GM23248 (cell line): ENCODE results near the gene SMARCA2. TPM values are rescaled to one million over a fixed set of nuclear protein-coding genes. Genes with fewer than 3 reads are reported as not detected.

ENCODE experiments used
- DNase-seq: peaks from one replicate; pipeline ENCODE4 v3.0.0-alpha.2; 2015
- H2AFZ ChIP-seq: fragments of 200-600 bp; sonication (generic); 2 replicates; pipeline ENCODE4 v1.6.1; 2016; ENCODE audit warnings: antibody characterized with exemption
- H3F3A ChIP-seq: fragments of 200-600 bp; sonication (generic); 2 replicates; pipeline ENCODE4 v1.6.1; 2016; ENCODE audit warnings: mild to moderate bottlenecking, antibody characterized with exemption, mixed run types; ENCODE audit not compliant: insufficient read depth
- H3K27ac ChIP-seq: fragments of 200-600 bp; sonication (generic); 2 replicates; pipeline ENCODE4 v1.5.1; 2016; ENCODE audit warnings: mild to moderate bottlenecking
- H3K27me3 ChIP-seq: fragments of 200-600 bp; sonication (generic); replicated peaks from 2 replicates; pipeline ENCODE4 v1.6.1; 2016; ENCODE audit warnings: mild to moderate bottlenecking; ENCODE audit not compliant: insufficient read depth
- H3K36me3 ChIP-seq: fragments of 200-600 bp; sonication (generic); 2 replicates; pipeline ENCODE4 v1.6.1; 2016; ENCODE audit warnings: low read depth, mild to moderate bottlenecking
- H3K4me1 ChIP-seq: fragments of 200-600 bp; sonication (generic); 2 replicates; pipeline ENCODE4 v1.6.1; 2016; ENCODE audit warnings: mild to moderate bottlenecking; ENCODE audit not compliant: insufficient read depth
- H3K4me2 ChIP-seq: fragments of 200-600 bp; sonication (generic); one replicate; pipeline ENCODE4 v1.6.1; 2016; ENCODE audit warnings: mild to moderate bottlenecking; ENCODE audit not compliant: unreplicated experiment
- H3K4me3 ChIP-seq: fragments of 200-600 bp; sonication (generic); 2 replicates; pipeline ENCODE4 v1.5.1; 2016; ENCODE audit warnings: mild to moderate bottlenecking
- H3K79me2 ChIP-seq: fragments of 200-600 bp; sonication (generic); 2 replicates; pipeline ENCODE4 v1.6.1; 2016; ENCODE audit warnings: mild to moderate bottlenecking; ENCODE audit not compliant: insufficient read depth
- H3K9ac ChIP-seq: fragments of 200-600 bp; sonication (generic); 2 replicates; pipeline ENCODE4 v1.6.1; 2016; ENCODE audit warnings: mild to moderate bottlenecking
- H3K9me2 ChIP-seq: fragments of 200-600 bp; sonication (generic); 2 replicates; pipeline ENCODE4 v1.6.1; 2016; ENCODE audit warnings: mixed run types, mild to moderate bottlenecking, moderate library complexity; ENCODE audit not compliant: insufficient read depth
- H3K9me3 ChIP-seq: fragments of 200-600 bp; sonication (generic); one replicate; pipeline ENCODE4 v1.6.1; 2017; ENCODE audit warnings: low read depth
- H4K20me1 ChIP-seq: fragments of 200-600 bp; sonication (generic); 2 replicates; pipeline ENCODE4 v1.6.0; 2016; ENCODE audit not compliant: insufficient read depth
- EZH2 ChIP-seq: fragments of 200-600 bp; sonication (generic); IDR thresholded peaks from 2 replicates; pipeline ENCODE4 v1.6.1; 2018; ENCODE audit warnings: antibody characterized with exemption, mild to moderate bottlenecking; ENCODE audit not compliant: insufficient read depth, poor library complexity, severe bottlenecking
- EZH2phosphoT487 ChIP-seq: fragments of 200-600 bp; sonication (generic); IDR thresholded peaks from 2 replicates; pipeline ENCODE4 v1.6.1; 2018; ENCODE audit warnings: antibody characterized with exemption, moderate library complexity, mild to moderate bottlenecking, low read depth; ENCODE audit not compliant: insufficient read depth
- WGBS, 2 experiments: methylation state at CpG; one replicate each; pipeline ENCODE4 v1.1.6; 2015 to 2017; ENCODE audit warnings: low lambda C conversion rate in 2 of 2, low coverage in 1 of 2; ENCODE audit errors: missing lambda C conversion rate in 2 of 2; 5-methylcytosine and 5-hydroxymethylcytosine counted together
- in situ Hi-C: fragments of 300-500 bp; cut with MboI; formaldehyde crosslinking; loops from 2 replicates; pipeline ENCODE4 v1.15.0; 2020
- polyA plus RNA-seq: library from polyadenylated mRNA; unstranded; fragments of >200 nt; fragmentation: Nextera tagmentation; extraction: Ambion mirVana; gene quantifications from 2 replicates; pipeline ENCODE4 v1.2.1, GENCODE V29; 2016
- total RNA-seq: library from RNA; depleted of rRNA; stranded (reverse); fragments of >200 nt; shearing (Covaris generic); gene quantifications from 2 replicates; pipeline ENCODE4 v1.2.3, GENCODE V29; 2014

SMARCA2 gene
- total and polyA plus RNA-seq, 2 experiments from 2014 or later: 26.7 to 47.4 TPM

DNA sequence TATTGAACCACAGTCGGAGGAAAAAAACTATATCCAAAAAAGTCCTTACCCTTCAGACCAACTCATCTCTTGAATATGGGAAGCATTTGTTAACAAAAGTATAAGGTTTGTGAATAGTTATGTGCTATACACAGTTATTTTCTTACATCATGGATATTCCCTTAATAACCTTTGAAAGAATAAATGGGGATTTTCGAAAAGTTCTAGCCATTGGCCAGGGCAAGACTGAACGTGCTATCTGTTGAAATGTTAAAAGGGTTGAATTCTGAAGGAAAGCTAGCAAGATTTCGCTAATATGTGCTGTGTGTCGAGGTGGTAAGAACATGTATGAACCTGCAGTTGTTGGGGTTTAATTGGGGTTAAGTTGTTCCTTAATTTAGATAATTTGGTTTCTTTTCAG is 140.8 kb downstream of the SMARCA2 start:
- no peak for DNase-seq
- Histone ChIP-seq H3K27ac (no peak overlapping the region), H3K79me2 (peaks cover 74% of the 10 kb centered on the region), H3K4me3 (no peak overlapping the region), H3K27me3 (no peaks in the 10 kb centered on the region), H4K20me1 (no peaks in the 10 kb centered on the region), H3K9me3 (no peaks in the 10 kb centered on the region), H3F3A (peaks cover 26% of the 10 kb centered on the region), H3K9ac (no peak overlapping the region), H3K36me3 (no peaks in the 10 kb centered on the region), H3K9me2 (no peaks in the 10 kb centered on the region), H3K4me2 (no peak overlapping the region), H3K4me1 (peaks cover 16% of the 10 kb centered on the region), H2AFZ (no peak overlapping the region)
- no peak for TF ChIP-seq EZH2phosphoT487
- TF ChIP-seq EZH2: no peak
- in situ Hi-C loops: no loop called here
- WGBS, 2 experiments: 77 to 78% methylated on average over 5 of the region's 5 CpGs

DNA sequence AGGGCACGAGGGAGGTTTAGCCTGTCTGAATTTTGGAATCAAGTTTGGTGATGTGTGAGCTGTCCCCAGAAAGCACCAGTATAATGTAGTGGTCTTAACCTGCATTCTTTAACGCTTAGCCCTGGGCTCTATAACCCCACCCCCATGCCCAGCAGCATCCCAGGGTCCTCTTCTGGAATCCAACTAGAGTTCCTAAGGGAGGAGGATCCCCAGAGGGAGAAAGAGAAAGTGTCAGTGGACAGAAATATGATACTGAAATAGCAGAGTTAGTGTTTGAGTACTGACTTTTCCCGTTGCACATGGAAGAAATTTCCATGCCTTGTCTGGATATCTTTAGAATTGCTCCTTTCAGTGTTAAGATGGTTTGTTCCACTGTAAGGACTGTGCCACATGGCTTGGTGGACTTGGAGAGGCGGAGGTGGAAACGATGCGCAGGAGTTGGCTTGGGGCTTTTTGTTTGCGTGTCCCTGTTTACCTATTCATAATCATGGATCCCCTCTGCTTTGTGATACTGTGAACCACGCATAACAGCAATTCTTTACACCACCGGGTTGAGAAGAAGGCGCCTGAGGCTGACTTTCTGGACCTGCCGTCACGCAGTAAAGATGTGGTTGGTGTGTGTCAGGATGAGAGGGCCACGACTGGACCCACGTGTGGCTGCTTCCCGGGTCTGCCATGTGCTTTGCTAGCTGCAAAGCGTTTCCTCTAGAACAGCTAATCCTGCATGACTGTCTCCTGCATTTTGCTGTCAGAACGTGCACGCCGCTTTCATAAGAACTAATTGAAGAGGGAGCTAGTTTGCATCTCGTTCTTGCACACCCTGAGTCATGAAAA is 142.3 kb downstream of the SMARCA2 start:
- Histone ChIP-seq H3K27me3 (no peaks in the 10 kb centered on the region), H2AFZ (peak overlapping the region; percentile 85), H3K4me1 (peaks cover 17% of the 10 kb centered on the region), H4K20me1 (no peaks in the 10 kb centered on the region), H3F3A (peaks cover 26% of the 10 kb centered on the region), H3K9me3 (no peaks in the 10 kb centered on the region), H3K4me3 (peak overlapping the region; percentile 76), H3K27ac (peak overlapping the region; percentile 83), H3K36me3 (no peaks in the 10 kb centered on the region), H3K4me2 (peak overlapping the region; percentile 99), H3K9me2 (no peaks in the 10 kb centered on the region), H3K9ac (peak overlapping the region; percentile 84), H3K79me2 (peaks cover 79% of the 10 kb centered on the region)
- in situ Hi-C loops: no loop called here
- TF ChIP-seq EZH2phosphoT487 (no peak), EZH2 (no peak)
- 1 to 3% methylated on average over 20 of the region's 20 CpGs for WGBS, 2 experiments
- DNase-seq: peak; percentile 92

DNA sequence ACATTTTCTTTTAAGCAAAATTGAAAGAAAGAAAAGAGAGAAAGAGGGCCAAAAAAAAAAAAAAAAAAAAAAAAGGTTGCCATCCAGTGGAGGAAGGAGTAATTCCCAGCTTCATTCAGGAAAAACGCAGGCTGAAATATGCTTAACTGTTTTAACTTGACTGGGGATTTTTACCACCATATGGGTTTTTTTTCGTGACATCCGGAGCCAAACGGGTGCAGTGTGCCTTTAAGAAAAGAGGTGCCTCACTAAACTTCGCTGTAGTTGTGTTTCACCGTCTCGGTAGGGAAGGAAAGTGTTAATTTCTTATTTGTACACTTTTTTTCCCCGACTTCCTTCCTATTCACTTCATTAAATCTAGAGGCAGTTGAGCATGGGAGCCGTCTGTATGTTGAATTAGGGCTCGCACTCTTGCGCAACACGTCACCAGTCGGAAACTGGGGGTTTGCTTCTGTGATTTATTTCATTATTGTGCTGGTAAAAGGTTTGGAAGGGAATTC is 143.0 kb downstream of the SMARCA2 start:
- peak overlapping the region; percentile 85 for H2AFZ ChIP-seq
- H3K27me3 ChIP-seq: no peaks in the 10 kb centered on the region
- DNase-seq: peak; percentile 80
- peaks cover 17% of the 10 kb centered on the region for H3K4me1 ChIP-seq
- H3K27ac ChIP-seq: peak overlapping the region; percentile 83
- H3F3A ChIP-seq: peaks cover 26% of the 10 kb centered on the region
- H3K79me2 ChIP-seq: peaks cover 82% of the 10 kb centered on the region
- no peaks in the 10 kb centered on the region for H3K9me2 ChIP-seq
- H3K9ac ChIP-seq: peak overlapping the region; percentile 84
- peak overlapping the region; percentile 99 for H3K4me2 ChIP-seq
- in situ Hi-C loops: no loop called here
- H3K9me3 ChIP-seq: no peaks in the 10 kb centered on the region
- peak overlapping the region; percentile 76 for H3K4me3 ChIP-seq
- H3K36me3 ChIP-seq: no peaks in the 10 kb centered on the region
- H4K20me1 ChIP-seq: no peaks in the 10 kb centered on the region
- TF ChIP-seq EZH2phosphoT487 (no peak), EZH2 (no peak)
- WGBS, 2 experiments: 1 to 2% methylated on average over 13 of the region's 13 CpGs

DNA sequence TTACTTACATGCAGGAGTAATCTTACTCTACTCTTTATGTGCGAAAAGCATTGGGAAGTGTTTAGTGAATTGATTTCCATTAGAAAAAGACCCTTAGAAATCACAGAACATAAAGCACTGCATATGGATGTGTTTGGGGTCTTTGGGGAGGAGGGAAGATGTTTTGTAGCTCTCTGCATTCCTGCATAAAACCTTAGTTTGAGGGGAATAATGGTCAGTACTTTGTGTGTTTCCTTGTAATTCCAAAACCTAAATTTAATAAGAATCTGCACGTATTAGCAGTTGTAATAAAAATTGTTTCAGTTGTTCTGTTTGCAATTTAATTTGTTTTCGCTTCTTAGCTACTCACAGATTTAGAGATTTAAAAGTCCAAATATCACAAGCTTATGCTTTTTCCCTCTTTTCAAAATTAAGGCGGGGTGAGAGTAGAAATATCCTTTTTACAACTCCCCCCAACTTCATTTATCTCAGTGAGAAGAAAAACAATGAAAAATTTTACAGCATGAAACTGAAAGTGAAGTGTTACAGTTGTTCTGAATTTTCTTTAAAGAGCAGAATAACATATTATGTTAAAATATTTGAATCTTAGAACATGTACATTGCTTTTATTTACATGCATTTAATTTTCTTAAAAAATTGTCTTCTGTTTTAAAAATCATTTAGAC is 143.8 kb downstream of the SMARCA2 start:
- Histone ChIP-seq H3K36me3 (no peaks in the 10 kb centered on the region), H3K9ac (peak overlapping the region; percentile 84), H3K9me2 (no peaks in the 10 kb centered on the region), H3K9me3 (no peaks in the 10 kb centered on the region), H3F3A (peaks cover 26% of the 10 kb centered on the region), H3K4me2 (peak overlapping the region; percentile 99), H3K27me3 (no peaks in the 10 kb centered on the region), H3K27ac (peak overlapping the region; percentile 83), H3K4me3 (peak overlapping the region; percentile 76), H4K20me1 (no peaks in the 10 kb centered on the region), H3K79me2 (peaks cover 83% of the 10 kb centered on the region), H2AFZ (peak overlapping the region; percentile 85), H3K4me1 (peaks cover 17% of the 10 kb centered on the region)
- WGBS, 2 experiments: 11 to 18% methylated on average over 4 of the region's 4 CpGs
- peak; percentile 18 for DNase-seq
- in situ Hi-C loops: no loop called here
- TF ChIP-seq EZH2 (no peak), EZH2phosphoT487 (no peak)
